Body of pancreas (tissue), 4 donors: Measurements from ENCODE around the gene WASL. TPM values are rescaled to one million over a fixed set of nuclear protein-coding genes. Genes with fewer than 3 reads are reported as not detected.

Experiments used
- ATAC-seq: fragments of 150-250 bp; one replicate; pipeline ENCODE4 v1.9.1; 2016
- DNase-seq, 4 donors: peaks; one replicate each; pipeline ENCODE4 v3.0.0-alpha.2; 2019
- H3K27ac ChIP-seq, 4 donors: fragments of 200-600 bp; sonication (generic); 1 replicate in 3 of 4; 2 replicates in 1 of 4; pipeline versions ENCODE4 v1.5.1 to v1.6.1; 2016 to 2019; ENCODE audit warnings: mild to moderate bottlenecking in 1 of 4, mixed read lengths in 1 of 4, moderate library complexity in 1 of 4
- H3K27me3 ChIP-seq, 2 donors: fragments of 200-600 bp; sonication (generic); one replicate each; pipeline ENCODE4 v1.6.0; 2016; ENCODE audit warnings: mild to moderate bottlenecking in 1 of 2
- H3K36me3 ChIP-seq, 2 donors: fragments of 200-600 bp; sonication (generic); replicated peaks in 1 of 2; 2 replicates each; pipeline ENCODE4 v1.5.1; 2016; ENCODE audit warnings: low read depth in 2 of 2; ENCODE audit not compliant: insufficient read depth in 1 of 2
- H3K4me1 ChIP-seq: fragments of 200-600 bp; sonication (generic); one replicate; pipeline ENCODE4 v1.6.0; 2016
- H3K4me3 ChIP-seq, 2 donors: fragments of 200-600 bp; sonication (generic); 1 replicate in 1 of 2; 2 replicates in 1 of 2; pipeline ENCODE4 v1.5.1; 2016 to 2019
- H3K9me3 ChIP-seq, 3 donors: fragments of 200-600 bp; sonication (generic); 1 replicate in 2 of 3; 2 replicates in 1 of 3; pipeline ENCODE4 v1.5.1; 2016
- POLR2A ChIP-seq, 3 donors: fragments of 450-650 bp; IDR thresholded peaks; one replicate each; pipeline ENCODE4 v1.6.1; 2016; ENCODE audit warnings: antibody characterized with exemption in 3 of 3, mild to moderate bottlenecking in 2 of 3
- WGBS, 2 donors: methylation state at CpG; one replicate each; pipeline ENCODE4 v1.1.5; 2017; 5-methylcytosine and 5-hydroxymethylcytosine counted together
- intact Hi-C: fragments of 100-400 bp; cut with DNase I; formaldehyde crosslinking; loops from one replicate; pipeline ENCODE4 v1.15.1; 2023
- total RNA-seq, 2 donors: library from RNA; depleted of rRNA; stranded (reverse); fragments of >200 nt; gene quantifications; one replicate each; pipeline ENCODE4 v1.1.0, GENCODE V29; 2016
- TF ChIP-seq, protein P1 (sequence below), 7 experiments: fragments of 450-650 bp in 4 of 7; fragments of 200-600 bp in 3 of 7; sonication (generic) in 3 of 7; IDR thresholded peaks; one replicate each; pipeline ENCODE4 v1.5.1; 2016 to 2019; ENCODE audit warnings: antibody characterized with exemption in 7 of 7

Gene WASL
- total RNA-seq, 2 donors from 2014 or later: 12.9 to 20.5 TPM

DNA sequence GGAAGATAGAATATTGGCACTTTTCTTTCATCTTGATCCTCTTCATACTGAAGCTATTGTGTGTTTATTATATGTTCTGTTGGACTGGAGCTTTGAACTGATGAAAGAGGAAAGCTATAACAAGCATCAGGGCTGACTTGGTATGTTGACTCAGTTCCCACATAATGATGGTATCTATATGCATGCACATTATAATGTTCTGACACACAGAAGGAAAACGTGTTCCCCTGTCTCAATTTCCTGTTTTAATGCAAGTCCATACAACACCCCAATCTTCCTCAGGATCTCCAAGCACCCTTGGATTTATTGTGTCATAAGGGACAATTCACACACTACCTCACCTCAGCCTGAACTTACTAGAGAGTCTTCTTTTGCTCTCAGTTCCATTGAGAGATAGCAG is 8.3 kb upstream of the WASL start:
- no peak overlapping the region for H3K27ac ChIP-seq
- H3K4me3 ChIP-seq: no peak overlapping the region
- no peaks in the 10 kb centered on the region for H3K27me3 ChIP-seq
- no peak for DNase-seq
- no peak for TF ChIP-seq POLR2A (IDR thresholded peaks at IDR 0.05)
- TF ChIP-seq, protein P1, sequence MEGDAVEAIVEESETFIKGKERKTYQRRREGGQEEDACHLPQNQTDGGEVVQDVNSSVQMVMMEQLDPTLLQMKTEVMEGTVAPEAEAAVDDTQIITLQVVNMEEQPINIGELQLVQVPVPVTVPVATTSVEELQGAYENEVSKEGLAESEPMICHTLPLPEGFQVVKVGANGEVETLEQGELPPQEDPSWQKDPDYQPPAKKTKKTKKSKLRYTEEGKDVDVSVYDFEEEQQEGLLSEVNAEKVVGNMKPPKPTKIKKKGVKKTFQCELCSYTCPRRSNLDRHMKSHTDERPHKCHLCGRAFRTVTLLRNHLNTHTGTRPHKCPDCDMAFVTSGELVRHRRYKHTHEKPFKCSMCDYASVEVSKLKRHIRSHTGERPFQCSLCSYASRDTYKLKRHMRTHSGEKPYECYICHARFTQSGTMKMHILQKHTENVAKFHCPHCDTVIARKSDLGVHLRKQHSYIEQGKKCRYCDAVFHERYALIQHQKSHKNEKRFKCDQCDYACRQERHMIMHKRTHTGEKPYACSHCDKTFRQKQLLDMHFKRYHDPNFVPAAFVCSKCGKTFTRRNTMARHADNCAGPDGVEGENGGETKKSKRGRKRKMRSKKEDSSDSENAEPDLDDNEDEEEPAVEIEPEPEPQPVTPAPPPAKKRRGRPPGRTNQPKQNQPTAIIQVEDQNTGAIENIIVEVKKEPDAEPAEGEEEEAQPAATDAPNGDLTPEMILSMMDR (IDR thresholded peaks at IDR 0.05): no peak
- intact Hi-C loops: no loop called here
- peaks cover 2% of the 10 kb centered on the region for H3K4me1 ChIP-seq
- 68 to 71% methylated on average over 1 of the region's 1 CpG for WGBS, 2 donors
- no peaks in the 10 kb centered on the region for H3K36me3 ChIP-seq
- no peak for ATAC-seq
- no peaks in the 10 kb centered on the region for H3K9me3 ChIP-seq

DNA sequence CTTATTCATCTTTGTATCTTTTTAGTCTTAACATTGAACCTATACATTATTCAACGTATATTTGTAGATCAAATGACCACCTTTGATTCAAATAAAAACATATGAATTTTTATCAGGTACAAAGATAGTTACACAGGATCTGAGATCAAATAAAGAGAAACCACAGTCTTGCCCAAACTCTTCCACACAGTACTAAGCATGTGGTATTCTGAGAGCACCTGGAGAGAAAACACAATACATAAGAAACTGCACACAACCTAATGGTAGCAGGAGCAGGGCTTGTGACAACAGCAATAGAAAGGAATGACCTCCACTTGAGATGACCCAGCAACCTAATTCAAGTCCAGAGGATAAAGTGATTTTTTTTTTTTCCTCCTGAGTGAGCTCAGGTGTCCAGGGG is 6.5 kb upstream of the WASL start:
- Histone ChIP-seq H3K4me1 (peaks cover 18% of the 10 kb centered on the region), H3K4me3 (no peak overlapping the region), H3K27me3 (no peaks in the 10 kb centered on the region), H3K9me3 (no peaks in the 10 kb centered on the region), H3K36me3 (no peaks in the 10 kb centered on the region), H3K27ac (no peak overlapping the region)
- no peak for DNase-seq
- TF ChIP-seq POLR2A (IDR thresholded peaks at IDR 0.05): no peak
- TF ChIP-seq, protein P1 (IDR thresholded peaks at IDR 0.05): no peak
- intact Hi-C loops: no loop called here
- ATAC-seq: no peak
- 80 to 87% methylated on average over 1 of the region's 1 CpG for whole genome bisulfite sequencing, 2 donors

DNA sequence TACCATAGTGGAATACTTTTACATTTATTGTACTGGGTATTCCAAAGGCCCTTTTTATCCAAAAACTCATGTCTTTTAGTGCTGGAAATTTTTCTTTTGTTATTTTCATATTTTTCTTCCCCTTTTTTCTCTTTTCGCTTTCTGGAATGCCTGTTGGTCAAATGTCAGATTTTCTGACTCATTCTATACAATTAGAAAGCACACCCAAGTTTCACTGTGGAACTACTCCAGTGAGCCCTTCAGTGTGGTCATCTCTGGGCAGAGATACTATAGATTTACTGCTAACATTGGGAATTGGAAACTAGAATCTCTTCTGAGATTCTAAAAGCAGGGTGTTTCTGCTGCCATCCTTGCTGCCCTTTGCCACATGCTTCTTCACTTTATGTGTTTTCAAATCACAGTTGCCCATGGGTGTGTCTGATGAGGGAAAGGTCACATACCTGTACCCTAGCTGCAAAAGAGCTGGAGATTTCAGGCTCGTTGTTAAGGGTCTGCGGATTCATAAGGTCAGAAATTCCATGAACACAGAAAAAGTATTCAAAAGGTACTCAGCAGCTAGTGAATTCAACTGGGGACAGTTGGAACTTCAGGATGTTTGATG is 5.6 kb upstream of the WASL start:
- Histone ChIP-seq H3K27me3 (no peaks in the 10 kb centered on the region), H3K27ac (no peak overlapping the region), H3K36me3 (no peaks in the 10 kb centered on the region), H3K4me1 (peaks cover 28% of the 10 kb centered on the region), H3K9me3 (no peaks in the 10 kb centered on the region), H3K4me3 (no peak overlapping the region)
- 84 to 98% methylated on average over 3 of the region's 3 CpGs for WGBS, 2 donors
- TF ChIP-seq, protein P1 (IDR thresholded peaks at IDR 0.05): no peak
- TF ChIP-seq POLR2A (IDR thresholded peaks at IDR 0.05): no peak
- intact Hi-C loops: no loop called here
- no peak for ATAC-seq
- no peak for DNase-seq

DNA sequence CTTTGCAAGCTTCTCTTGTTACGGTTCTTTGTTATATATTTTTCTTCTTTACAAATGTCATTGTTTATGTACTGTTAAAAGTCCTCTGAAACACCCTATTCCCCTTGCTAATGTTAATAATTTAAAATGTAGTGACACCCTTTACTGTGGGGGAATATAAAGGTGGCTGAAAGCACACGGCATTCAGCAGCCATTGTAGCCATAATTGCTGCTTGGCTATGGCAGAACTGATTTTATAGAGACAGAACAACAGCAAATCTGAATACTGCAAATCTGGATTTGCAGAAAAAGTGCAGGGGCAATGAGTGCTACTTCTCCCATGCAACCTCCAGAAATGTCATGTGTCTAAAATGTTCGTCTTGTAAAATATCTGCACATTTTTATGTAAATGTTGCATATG is 3.7 kb upstream of the WASL start:
- DNase-seq (no peak), ATAC-seq (no peak)
- Histone ChIP-seq H3K4me1 (peaks cover 29% of the 10 kb centered on the region), H3K27ac (no peak overlapping the region), H3K36me3 (no peaks in the 10 kb centered on the region), H3K27me3 (no peaks in the 10 kb centered on the region), H3K9me3 (no peaks in the 10 kb centered on the region), H3K4me3 (no peak overlapping the region)
- TF ChIP-seq POLR2A (IDR thresholded peaks at IDR 0.05): no peak
- TF ChIP-seq, protein P1 (IDR thresholded peaks at IDR 0.05): no peak
- 77 to 85% methylated on average over 3 of the region's 3 CpGs for WGBS, 2 donors
- intact Hi-C loops: no loop called here

DNA sequence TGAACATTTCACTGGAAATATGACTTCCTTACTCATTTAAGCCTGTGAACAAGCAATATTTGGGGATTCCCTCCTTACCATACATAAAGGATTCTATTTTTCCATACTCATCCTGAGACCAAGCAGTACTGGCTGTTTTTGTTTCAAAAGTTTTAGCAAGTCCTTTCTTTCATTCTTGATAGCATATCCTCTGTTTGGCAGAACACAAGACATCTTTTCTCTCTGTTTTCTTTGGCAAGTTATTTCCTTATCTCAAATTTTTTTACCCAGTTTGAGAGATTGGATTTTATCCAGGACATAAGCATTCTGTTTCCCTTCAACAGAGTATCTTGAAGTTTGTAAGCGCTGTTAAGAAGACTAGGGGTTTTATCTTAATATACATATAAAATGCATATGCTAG is 3.0 kb upstream of the WASL start:
- intact Hi-C loops: no loop called here
- no peaks in the 10 kb centered on the region for H3K36me3 ChIP-seq
- no peak overlapping the region for H3K27ac ChIP-seq
- H3K27me3 ChIP-seq: no peaks in the 10 kb centered on the region
- no peaks in the 10 kb centered on the region for H3K9me3 ChIP-seq
- WGBS, 2 donors: 34 to 54% methylated on average over 1 of the region's 1 CpG
- peaks cover 33% of the 10 kb centered on the region for H3K4me1 ChIP-seq
- H3K4me3 ChIP-seq: no peak overlapping the region
- no peak for TF ChIP-seq POLR2A (IDR thresholded peaks at IDR 0.05)
- TF ChIP-seq, protein P1 (IDR thresholded peaks at IDR 0.05): no peak
- no peak for DNase-seq
- no peak for ATAC-seq
